Inferior parietal cortex (tissue), 1 donor: ENCODE results near the gene NLRP1.

Experiments used
- DNase-seq: peaks from one replicate; pipeline ENCODE4 v3.0.0-alpha.2; 2016; ENCODE audit errors: extremely low spot score

The NLRP1 gene

GRCh38 chr17:5516060-5516792 is 68.1 kb downstream of the NLRP1 start:
- no peak for DNase-seq

GRCh38 chr17:5514976-5515375 is 69.3 kb downstream of the NLRP1 start:
- DNase-seq: no peak

- no peak for DNase-seq
These were observed 70.7 kb downstream of the NLRP1 start for GRCh38 chr17:5513628-5514027.

GRCh38 chr17:5511401-5512225 is 72.7 kb downstream of the NLRP1 start:
- no peak for DNase-seq

DNA sequence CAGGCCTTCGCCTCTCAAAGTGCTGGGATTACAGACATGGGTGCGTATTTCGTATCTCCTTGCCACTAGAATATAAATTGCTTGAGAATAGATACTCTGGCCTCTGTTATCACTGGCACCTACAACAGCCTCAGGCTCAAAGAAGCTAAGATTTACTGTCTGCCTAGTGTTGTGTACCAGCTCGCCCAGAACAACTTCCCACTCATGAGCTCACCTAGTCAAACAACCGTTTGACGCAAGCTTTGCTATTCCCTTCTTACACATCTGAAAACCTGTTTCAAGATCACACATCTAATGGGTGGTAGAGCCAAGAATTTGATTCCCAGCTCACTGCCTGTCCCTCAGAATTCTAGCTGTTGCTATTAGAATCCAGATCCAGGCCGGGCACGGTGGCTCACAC is 73.5 kb downstream of the NLRP1 start:
- DNase-seq: no peak

DNA sequence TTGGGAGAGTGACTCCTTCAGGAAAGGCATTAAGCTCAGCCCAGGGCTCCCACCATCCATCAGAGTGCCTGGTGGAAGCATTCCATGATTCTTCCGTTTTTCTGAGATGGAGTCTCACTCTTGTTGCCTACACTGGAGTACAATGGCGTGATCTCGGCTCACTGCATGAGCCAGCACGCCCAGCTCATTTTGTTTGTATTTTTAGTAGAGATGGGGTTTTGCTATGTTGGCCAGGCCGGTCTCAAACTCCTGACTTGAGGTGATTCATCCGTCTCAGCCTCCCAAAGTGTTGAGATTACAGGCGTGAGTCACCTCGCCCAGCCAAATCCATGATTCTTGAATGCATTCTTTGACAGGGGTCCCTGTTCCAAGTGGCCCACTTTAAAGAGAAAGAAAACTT is 74.8 kb downstream of the NLRP1 start:
- DNase-seq: no peak

DNA sequence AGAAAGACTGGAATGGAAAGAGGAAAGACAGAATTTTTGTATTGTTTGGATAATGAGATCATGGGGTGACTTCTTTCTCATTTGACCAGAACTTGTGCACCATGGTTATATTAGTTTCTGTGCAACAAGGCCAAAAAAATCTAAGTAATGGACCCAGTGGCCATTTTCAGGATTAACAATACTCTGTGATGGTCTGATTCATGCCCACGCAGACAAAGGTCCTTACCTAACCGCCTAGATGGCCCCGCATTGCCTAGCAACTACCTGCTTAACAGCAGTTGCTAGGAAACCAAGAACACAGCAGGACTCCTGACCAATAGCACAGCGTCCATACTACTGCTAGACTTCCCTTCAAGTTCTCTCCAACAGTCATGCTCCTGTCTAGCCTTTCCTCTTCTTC is 75.5 kb downstream of the NLRP1 start:
- DNase-seq: no peak

DNA sequence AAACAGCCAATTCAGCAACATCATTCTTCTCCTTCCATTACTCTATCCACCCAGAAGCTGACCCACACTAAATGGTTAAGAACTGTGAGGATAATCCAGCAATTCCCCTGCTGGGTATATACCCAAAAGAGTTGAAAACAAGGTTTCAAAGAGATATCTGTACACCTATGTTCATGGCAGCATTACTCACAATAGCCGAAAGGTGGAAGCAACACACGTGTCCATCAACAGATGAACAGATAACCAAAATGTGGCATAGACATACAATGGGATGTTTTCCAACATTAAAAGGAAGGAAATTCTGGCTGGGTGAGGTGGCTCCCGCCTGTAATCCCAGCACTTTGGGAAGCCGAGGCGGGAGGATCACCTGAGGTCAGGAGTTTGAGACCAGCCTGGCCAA is 78.0 kb downstream of the NLRP1 start:
- no peak for DNase-seq

DNA sequence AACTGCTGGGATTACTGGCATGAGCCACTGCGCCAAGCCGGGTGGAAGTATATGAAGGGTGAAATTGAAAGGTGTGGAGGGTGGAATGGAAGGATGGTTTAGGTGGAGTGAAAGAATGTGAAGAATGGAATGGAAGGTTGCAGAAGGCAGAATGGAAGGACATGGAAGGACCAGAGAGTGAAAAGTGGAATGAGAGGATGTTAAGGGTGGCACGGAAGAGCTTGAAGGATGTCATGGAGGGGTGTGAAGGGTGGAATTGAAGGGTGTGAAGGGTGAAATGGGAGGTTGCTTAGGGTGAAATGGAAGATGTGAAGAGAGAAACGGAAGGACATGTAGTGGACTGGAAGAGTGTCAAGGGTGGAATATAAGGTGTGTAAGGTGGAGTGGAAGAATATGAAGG is 81.8 kb downstream of the NLRP1 start:
- DNase-seq: no peak

DNA sequence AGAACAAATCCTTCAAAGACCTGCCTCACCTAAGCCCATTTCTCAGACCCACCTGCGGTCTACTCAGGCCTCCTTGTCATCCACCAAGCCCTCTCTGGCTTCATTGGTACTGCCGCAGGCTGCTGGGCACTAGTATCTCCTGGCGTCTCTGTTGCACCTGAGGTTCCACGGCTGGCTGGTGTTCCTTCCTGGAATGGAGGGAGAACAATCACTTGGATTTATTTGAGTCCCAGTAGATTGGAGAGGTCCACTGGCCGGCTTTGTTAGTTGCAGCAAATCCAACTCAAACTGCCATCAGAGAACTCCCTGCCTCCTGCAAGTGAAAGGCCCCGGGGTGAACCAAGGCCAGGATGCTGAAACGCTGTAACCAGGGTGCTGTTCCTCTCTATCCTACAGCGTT is 82.6 kb downstream of the NLRP1 start:
- DNase-seq: no peak

DNA sequence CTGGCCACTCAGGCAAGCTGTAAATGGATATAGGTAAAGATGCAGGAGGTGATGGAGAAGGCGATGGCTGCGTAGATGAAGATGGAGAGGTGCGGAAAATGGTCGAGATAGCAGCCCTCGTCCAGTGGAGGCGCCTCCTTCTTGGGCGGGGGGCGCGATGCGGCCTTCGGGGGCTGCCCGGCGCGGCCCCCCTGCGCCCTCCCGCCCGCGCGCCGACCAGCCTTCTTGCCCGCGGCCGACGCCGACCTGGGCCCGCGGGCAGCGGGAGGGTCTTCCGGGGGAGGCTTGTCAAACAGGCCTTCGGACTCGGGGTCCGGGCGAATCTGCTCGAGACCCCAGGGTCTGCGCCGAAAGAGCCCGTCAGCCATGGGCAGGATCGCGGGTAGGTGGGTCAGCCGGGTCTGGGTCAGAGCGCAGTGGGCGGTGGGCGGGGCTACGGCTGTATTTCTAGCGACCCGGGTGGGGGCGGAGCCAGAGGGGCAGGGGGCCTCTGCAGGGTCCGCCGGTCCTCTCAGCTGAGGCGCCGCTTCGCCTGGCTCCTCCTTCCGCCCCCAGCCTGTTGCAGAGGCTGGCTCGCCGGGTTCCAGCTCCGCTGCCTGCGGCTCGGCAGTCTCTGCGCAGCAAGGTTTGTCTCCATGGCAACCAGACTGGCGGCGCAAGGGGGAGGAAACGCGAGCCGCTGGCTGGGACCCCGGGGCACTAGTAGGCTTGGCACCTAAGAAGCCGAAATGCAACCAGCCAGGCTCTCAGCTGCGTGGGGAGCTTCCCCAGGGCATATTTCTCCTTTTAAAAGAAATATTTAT is 83.5 kb downstream of the NLRP1 start:
- peak; percentile 72 for DNase-seq

DNA sequence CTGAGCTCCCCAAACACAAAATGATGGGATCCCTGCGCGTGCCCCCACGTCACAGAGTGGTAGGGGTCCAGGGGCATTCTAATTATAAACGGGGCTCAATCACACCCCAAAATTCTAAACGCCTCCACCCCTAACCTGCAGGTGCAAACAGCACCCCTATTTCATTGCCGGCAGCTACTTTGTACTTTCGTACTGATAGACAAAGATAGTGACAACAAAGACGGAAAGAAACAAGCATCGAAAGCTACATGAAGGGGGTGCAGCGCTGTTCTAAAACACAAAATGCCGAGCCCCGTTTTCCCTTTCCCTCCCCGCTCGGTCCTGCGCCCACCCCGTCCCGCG is 84.1 kb downstream of the NLRP1 start:
- DNase-seq: no peak

DNA sequence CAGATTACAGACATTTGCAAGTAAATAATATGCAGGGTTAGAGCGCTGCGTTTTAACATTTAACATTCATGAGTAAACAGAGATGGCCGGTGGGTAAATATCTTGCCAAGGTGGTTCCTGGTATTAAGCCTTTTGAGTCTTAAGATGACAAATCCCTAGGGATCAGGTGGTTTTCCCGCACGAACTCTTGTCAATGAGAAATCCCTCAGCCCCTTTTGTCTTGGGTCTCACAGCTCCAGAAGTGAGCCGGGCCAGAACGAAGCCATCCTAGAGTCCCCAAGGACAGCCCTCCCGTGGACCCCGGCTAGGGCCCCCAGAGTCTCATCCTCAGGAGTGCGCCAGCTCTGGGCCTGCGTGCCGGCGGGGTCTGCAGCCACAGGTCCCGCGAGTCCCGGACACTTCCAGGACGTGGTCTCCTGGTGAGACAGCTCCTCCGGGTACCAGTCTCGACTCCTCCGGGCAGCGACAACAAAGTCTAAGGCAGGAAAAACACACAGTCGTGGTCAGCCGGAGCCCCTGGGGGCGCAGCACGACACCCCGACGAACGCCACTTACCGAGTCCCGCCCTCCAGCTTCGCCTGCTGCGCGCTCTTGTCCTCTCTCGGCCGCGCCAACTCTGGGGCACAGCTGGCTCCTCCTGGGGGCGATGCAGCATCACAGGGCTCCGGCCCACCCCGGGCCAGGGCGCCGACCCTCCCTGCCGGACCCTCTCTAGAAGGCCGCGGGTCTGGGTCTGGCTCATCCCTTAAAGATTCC is 84.7 kb downstream of the NLRP1 start:
- DNase-seq: no peak

DNA sequence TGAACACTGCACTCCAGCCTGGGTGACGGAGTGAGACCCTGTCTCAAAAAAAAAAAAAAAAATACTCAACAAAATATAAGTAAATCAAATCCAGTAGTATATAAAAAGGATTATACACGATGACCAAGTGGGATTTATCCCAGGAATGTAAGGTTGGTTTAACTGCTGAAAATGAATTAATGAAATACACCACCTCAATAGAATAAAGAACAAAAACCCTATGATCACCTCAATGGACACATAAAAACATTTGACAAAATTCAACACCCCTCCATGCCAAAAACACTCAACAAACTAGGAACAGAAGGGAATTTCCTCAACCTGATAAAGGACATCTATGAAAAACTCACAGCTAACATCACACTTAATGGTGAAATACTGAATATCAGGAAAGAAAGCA is 91.3 kb downstream of the NLRP1 start:
- DNase-seq: no peak

- DNase-seq: no peak
These were observed 95.6 kb downstream of the NLRP1 start for GRCh38 chr17:5488752-5489151.

DNA sequence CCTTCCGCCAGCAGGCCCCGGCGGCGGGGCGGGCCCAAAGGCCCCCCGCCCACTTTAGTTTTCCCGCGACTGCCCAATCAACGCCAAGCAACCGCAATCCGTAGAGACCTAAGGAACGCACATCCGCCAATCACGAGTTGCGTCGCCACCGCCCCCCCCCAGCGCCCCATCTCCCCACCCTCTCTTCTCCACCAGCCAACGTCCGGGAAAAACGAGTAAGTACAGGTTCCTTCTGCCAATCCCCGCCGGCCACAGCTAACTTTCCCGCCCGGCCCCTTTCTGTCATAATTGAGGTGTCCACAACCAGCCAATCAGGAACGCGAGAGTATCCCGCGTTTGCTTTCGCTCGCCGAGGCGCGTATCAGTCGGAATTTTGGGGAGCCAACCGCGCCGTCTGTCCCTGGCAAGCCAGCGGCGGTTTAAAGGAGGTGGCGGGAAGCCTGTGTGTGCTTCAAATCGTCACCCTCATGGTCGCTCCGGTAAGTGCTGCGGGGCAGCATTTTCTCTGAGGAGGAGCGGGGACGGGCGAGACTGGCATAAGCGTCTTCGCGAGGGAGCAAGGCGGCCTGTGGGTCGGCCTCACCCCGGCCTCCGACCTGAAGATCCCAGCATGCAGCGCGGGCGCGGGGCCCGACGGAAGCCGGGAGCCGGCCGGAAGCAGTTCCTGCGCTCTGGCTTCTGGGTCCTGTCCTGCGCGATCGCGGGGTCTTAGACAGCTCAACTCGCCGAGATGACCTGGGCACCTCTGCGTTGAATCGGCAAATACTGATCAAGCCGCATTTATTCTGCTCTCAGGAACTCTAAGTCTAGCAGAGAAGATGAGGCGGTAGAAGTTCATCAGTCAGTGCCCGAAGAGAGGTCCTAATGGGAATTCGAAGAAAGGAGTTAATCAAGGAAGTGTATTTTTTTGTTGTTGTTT is 97.8 kb downstream of the NLRP1 start, which contains the start of gene MIS12:
Gene MIS12 (plus strand): TSS at position 361 of the 919 bp plus-strand sequence. CDS start 2,297 bp downstream, outside the sequence.
- DNase-seq: peak; percentile 96

- no peak for DNase-seq
These were observed 98.8 kb downstream of the NLRP1 start, which contains the start of gene DERL2 for GRCh38 chr17:5485270-5486205. DERL2 (minus strand) TSS chr17:5486178; CDS start chr17:5486161, 17 bp downstream.

DNA sequence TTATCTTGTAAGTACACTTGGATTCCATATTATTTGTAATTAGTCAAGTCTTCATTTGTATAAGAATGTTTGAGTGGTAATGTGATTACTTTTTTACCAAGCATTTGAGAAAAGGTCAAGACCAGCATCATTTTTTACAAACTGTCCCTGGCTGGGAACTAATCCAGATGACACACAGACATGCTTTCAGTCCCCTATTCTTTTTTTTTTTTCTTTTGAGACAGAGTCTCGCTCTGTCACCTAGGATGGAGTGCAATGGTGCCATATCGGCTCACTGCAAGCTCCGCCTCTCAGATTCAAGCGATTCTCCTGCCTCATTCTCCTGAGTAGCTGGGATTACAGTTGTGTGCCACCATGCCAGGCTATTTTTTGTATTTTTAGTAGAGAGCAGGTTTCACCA is 102.9 kb downstream of the NLRP1 start:
- no peak for DNase-seq

DNA sequence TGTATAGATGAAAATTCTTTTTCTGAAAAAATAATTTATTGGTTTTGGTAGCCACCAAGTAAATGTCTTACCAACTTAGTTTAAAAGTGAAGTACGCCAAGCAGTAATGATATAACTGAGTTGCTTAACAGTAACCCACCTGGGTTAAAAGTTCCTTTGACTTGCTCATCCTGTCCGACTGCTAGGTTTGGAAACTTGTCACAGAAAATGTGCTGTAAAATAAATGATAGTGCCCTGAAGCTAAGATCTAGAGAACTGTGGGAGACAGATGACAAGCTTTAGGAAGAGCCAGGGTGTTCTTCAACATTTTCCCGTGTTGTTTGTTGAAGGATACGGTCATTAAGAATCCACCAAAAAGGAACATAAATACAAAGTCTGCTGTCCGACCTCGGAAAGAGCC is 103.3 kb downstream of the NLRP1 start:
- DNase-seq: no peak
